ENCODE data around the gene WFDC1. TPM values are rescaled to one million over a fixed set of nuclear protein-coding genes. Genes with fewer than 3 reads are reported as not detected.

WFDC1 gene
- total RNA-seq, 2 experiments from 2014 or later, result not detected

- H3K79me2 ChIP-seq (ENCODE audit: insufficient read depth, low read depth, low read length), result no peaks in the 10 kb centered on the region
- no peaks in the 10 kb centered on the region for H3K9me3 ChIP-seq (ENCODE audit: low read length)
- H2AFZ ChIP-seq (ENCODE audit: low read length), result 0 out of 2 replicates have a peak overlapping the region, but pooled peaks have one; percentile 12
- H3K27ac ChIP-seq (ENCODE audit: low read depth, low read length, poor library complexity, severe bottlenecking), result no peak overlapping the region
- POLR2A ChIA-PET, result no interaction called here
- CTCF ChIA-PET (ENCODE audit: unreplicated experiment), result no interaction called here
- DNase-seq (ENCODE audit: low spot score), result peak; percentile 32
- H3K4me2 ChIP-seq (ENCODE audit: low read length), result peak overlapping the region; percentile 18; the same call in 1 of the 2 replicates
- H3K4me3 ChIP-seq (ENCODE audit: low read depth, low read length, poor library complexity, severe bottlenecking), result no peak overlapping the region
- intact Hi-C loops (cut with micrococcal nuclease; ENCODE audit: unreplicated experiment), result no loop called here
- no peaks in the 10 kb centered on the region for H4K20me1 ChIP-seq (ENCODE audit: insufficient read depth, low read length)
- no peaks in the 10 kb centered on the region for H3K36me3 ChIP-seq (ENCODE audit: insufficient read depth, low read length)
- peaks cover 7% of the 10 kb centered on the region for H3K4me1 ChIP-seq (ENCODE audit: insufficient read depth, low read length, poor library complexity, severe bottlenecking)
- no TSS peak for BruUV-seq (replicated peaks)
- TF ChIP-seq EZH2phosphoT487 (IDR thresholded peaks at IDR 0.05; ENCODE audit: borderline replicate concordance, low read depth, low read length) (no peak), CTCF (conservative IDR thresholded peaks at IDR 0.05; ENCODE audit: low read length) (no peak)
- no peaks in the 10 kb centered on the region for H3K9me2 ChIP-seq (ENCODE audit: insufficient read depth, low read length)
Measured at GRCh38 chr16:84360170-84360569, 65.5 kb downstream of the WFDC1 start.

- ChIA-PET POLR2A (no interaction called here), CTCF (ENCODE audit: unreplicated experiment) (no interaction called here)
- no TSS peak for BruUV-seq (replicated peaks)
- Histone ChIP-seq H3K36me3 (ENCODE audit: insufficient read depth, low read length) (no peaks in the 10 kb centered on the region), H2AFZ (ENCODE audit: low read length) (no peak overlapping the region), H4K20me1 (ENCODE audit: insufficient read depth, low read length) (no peaks in the 10 kb centered on the region), H3K4me1 (ENCODE audit: insufficient read depth, low read length, poor library complexity, severe bottlenecking) (peaks cover 7% of the 10 kb centered on the region), H3K4me2 (ENCODE audit: low read length) (no peak overlapping the region), H3K4me3 (ENCODE audit: low read depth, low read length, poor library complexity, severe bottlenecking) (no peak overlapping the region), H3K9me2 (ENCODE audit: insufficient read depth, low read length) (no peaks in the 10 kb centered on the region), H3K79me2 (ENCODE audit: insufficient read depth, low read depth, low read length) (no peaks in the 10 kb centered on the region), H3K9me3 (ENCODE audit: low read length) (no peaks in the 10 kb centered on the region), H3K27ac (ENCODE audit: low read depth, low read length, poor library complexity, severe bottlenecking) (no peak overlapping the region)
- intact Hi-C loops (cut with micrococcal nuclease; ENCODE audit: unreplicated experiment), result no loop called here
- no peak for DNase-seq (ENCODE audit: low spot score)
- TF ChIP-seq EZH2phosphoT487 (IDR thresholded peaks at IDR 0.05; ENCODE audit: borderline replicate concordance, low read depth, low read length), result no peak
- no peak for TF ChIP-seq CTCF (conservative IDR thresholded peaks at IDR 0.05; ENCODE audit: low read length)
Measured at GRCh38 chr16:84360748-84361147, 66.1 kb downstream of the WFDC1 start.

- Histone ChIP-seq H2AFZ (ENCODE audit: low read length) (no peak overlapping the region), H3K4me2 (ENCODE audit: low read length) (no peak overlapping the region), H3K9me2 (ENCODE audit: insufficient read depth, low read length) (no peaks in the 10 kb centered on the region), H3K4me1 (ENCODE audit: insufficient read depth, low read length, poor library complexity, severe bottlenecking) (peaks cover 7% of the 10 kb centered on the region), H3K79me2 (ENCODE audit: insufficient read depth, low read depth, low read length) (no peaks in the 10 kb centered on the region), H3K4me3 (ENCODE audit: low read depth, low read length, poor library complexity, severe bottlenecking) (no peak overlapping the region), H4K20me1 (ENCODE audit: insufficient read depth, low read length) (no peaks in the 10 kb centered on the region), H3K9me3 (ENCODE audit: low read length) (no peaks in the 10 kb centered on the region), H3K36me3 (ENCODE audit: insufficient read depth, low read length) (no peaks in the 10 kb centered on the region), H3K27ac (ENCODE audit: low read depth, low read length, poor library complexity, severe bottlenecking) (no peak overlapping the region)
- POLR2A ChIA-PET, result no interaction called here
- BruUV-seq (replicated peaks), result no TSS peak
- no peak for DNase-seq (ENCODE audit: low spot score)
- TF ChIP-seq EZH2phosphoT487 (IDR thresholded peaks at IDR 0.05; ENCODE audit: borderline replicate concordance, low read depth, low read length), result no peak
- no peak for TF ChIP-seq CTCF (conservative IDR thresholded peaks at IDR 0.05; ENCODE audit: low read length)
- CTCF ChIA-PET (ENCODE audit: unreplicated experiment), result no interaction called here
- intact Hi-C loops (cut with micrococcal nuclease; ENCODE audit: unreplicated experiment), result no loop called here
Measured at GRCh38 chr16:84361546-84361945, 66.9 kb downstream of the WFDC1 start.

Data from OCI-LY7 (cell line).